Measurements from ENCODE around the gene HSPB7.

HSPB7 gene

DNA sequence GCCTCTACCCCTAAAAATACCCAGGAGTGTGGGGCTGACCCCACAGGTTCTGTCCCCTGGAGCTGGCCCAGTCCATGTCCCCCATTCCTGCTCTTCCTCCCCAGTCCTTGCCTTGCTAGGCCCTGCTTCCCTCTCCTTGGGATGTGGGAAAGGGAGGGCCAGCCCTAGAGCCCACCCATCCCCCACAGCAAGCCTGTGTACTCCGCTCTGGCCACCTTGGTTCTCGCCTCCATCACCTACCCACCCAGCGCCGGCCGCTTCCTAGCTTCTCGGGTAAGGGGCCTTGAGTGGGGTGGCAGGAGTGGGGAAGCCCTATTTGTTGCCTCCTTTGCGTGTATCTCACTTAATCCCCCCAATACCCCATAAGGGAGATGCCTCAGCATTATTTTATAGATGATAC is 32.5 kb upstream of the HSPB7 start:
- H2AFZ ChIP-seq (ENCODE audit: low read depth, low read length), result no peak overlapping the region
- no peak overlapping the region for H3K4me3 ChIP-seq (ENCODE audit: low read length)
- no peak overlapping the region for H3K4me2 ChIP-seq (ENCODE audit: low read length)
- H4K20me1 ChIP-seq (ENCODE audit: insufficient read depth, low read length), result no peaks in the 10 kb centered on the region
- no peaks in the 10 kb centered on the region for H3K36me3 ChIP-seq (replicated peaks; ENCODE audit: low read depth, low read length)
- TF ChIP-seq EZH2phosphoT487 (IDR thresholded peaks at IDR 0.05; ENCODE audit: low read depth) (no peak), CTCF (IDR thresholded peaks at IDR 0.05; ENCODE audit: low read depth, low read length) (no peak)
- H3K79me2 ChIP-seq (ENCODE audit: low read length), result no peaks in the 10 kb centered on the region
- H3K4me1 ChIP-seq (ENCODE audit: low read length), result no peaks in the 10 kb centered on the region
- no peaks in the 10 kb centered on the region for H3K27me3 ChIP-seq (ENCODE audit: low read depth, low read length)
- no peak overlapping the region for H3K27ac ChIP-seq (ENCODE audit: low read length)
- H3K9me3 ChIP-seq (ENCODE audit: insufficient read depth, low read length), result no peaks in the 10 kb centered on the region
- H3K9ac ChIP-seq (ENCODE audit: low read length), result no peak overlapping the region

DNA sequence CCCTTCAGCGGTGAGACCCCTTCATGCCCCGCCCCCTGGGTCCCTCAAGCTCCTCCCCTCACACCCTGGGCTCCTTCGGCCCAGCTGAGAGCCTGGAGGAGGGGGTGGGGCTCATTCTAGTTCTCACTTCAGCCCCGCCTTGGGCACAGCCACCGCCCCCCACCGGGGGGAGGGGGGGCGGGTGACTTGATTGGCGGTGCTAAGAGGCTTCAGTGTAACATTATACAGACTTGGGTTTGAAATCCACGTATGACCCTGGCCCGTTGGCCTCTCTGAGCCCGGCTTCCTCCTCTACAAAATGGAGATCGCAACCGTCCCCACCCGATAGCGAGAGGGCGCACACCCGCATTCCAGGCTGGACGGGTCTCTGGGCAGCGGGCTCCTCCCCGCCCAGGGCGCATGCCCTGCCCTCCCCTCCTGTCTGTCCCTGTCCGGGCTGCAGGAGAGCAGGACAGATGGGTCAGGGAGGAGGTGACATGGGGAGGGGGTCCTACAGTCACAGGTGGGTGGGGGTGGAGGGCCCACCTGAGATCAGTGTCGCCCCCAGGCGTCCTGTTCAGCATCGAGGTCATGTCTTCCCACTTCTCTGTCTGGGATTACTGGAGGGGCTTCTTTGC is 30.8 kb upstream of the HSPB7 start:
- H3K9me3 ChIP-seq (ENCODE audit: insufficient read depth, low read length), result no peaks in the 10 kb centered on the region
- no peaks in the 10 kb centered on the region for H3K4me1 ChIP-seq (ENCODE audit: low read length)
- H2AFZ ChIP-seq (ENCODE audit: low read depth, low read length), result no peak overlapping the region
- no peaks in the 10 kb centered on the region for H3K79me2 ChIP-seq (ENCODE audit: low read length)
- H3K27ac ChIP-seq (ENCODE audit: low read length), result no peak overlapping the region
- no peak overlapping the region for H3K4me2 ChIP-seq (ENCODE audit: low read length)
- H3K36me3 ChIP-seq (replicated peaks; ENCODE audit: low read depth, low read length), result no peaks in the 10 kb centered on the region
- no peak overlapping the region for H3K9ac ChIP-seq (ENCODE audit: low read length)
- TF ChIP-seq EZH2phosphoT487 (IDR thresholded peaks at IDR 0.05; ENCODE audit: low read depth) (no peak), CTCF (IDR thresholded peaks at IDR 0.05; ENCODE audit: low read depth, low read length) (no peak)
- no peaks in the 10 kb centered on the region for H3K27me3 ChIP-seq (ENCODE audit: low read depth, low read length)
- no peak overlapping the region for H3K4me3 ChIP-seq (ENCODE audit: low read length)
- H4K20me1 ChIP-seq (ENCODE audit: insufficient read depth, low read length), result no peaks in the 10 kb centered on the region

DNA sequence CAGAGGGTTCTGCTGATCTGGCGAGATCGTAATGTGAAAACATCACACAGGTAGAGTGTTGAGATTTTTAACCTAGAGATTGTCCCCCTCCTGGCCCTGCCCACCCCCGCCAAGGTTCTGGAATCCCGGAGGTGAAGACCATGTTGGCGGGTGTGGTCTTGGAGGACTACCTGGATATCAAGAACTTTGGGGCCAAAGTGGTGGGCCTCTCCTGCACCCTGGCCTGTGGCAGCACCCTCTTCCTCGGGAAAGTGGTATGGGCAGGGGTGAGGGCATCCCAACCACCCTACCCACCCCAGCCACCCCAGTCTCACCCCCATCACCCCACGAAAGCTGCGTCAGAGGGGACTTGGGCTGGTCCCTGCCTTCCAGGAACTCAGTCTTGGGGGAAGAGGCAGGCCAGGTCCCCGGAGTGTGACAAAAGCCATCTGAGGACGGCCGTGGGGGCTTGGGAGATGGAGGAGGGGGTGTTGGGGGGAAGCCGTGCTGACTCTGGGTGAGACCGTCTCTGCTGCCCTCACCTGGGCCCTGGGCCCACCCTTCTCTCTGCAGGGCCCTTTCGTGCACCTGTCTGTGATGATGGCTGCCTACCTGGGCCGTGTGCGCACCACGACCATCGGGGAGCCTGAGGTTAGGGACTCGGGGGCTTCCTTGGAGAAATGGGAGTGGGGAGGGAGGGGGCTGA is 30.1 kb upstream of the HSPB7 start:
- Histone ChIP-seq H3K9me3 (ENCODE audit: insufficient read depth, low read length) (no peaks in the 10 kb centered on the region), H3K4me3 (ENCODE audit: low read length) (no peak overlapping the region), H3K4me2 (ENCODE audit: low read length) (no peak overlapping the region), H3K27me3 (ENCODE audit: low read depth, low read length) (no peaks in the 10 kb centered on the region), H3K79me2 (ENCODE audit: low read length) (no peaks in the 10 kb centered on the region), H2AFZ (ENCODE audit: low read depth, low read length) (no peak overlapping the region), H4K20me1 (ENCODE audit: insufficient read depth, low read length) (no peaks in the 10 kb centered on the region), H3K9ac (ENCODE audit: low read length) (no peak overlapping the region), H3K36me3 (replicated peaks; ENCODE audit: low read depth, low read length) (no peaks in the 10 kb centered on the region), H3K4me1 (ENCODE audit: low read length) (no peaks in the 10 kb centered on the region), H3K27ac (ENCODE audit: low read length) (no peak overlapping the region)
- TF ChIP-seq CTCF (IDR thresholded peaks at IDR 0.05; ENCODE audit: low read depth, low read length) (no peak), EZH2phosphoT487 (IDR thresholded peaks at IDR 0.05; ENCODE audit: low read depth) (no peak)

GRCh38 chr1:16046842-16047241 is 29.0 kb upstream of the HSPB7 start:
- no peak overlapping the region for H2AFZ ChIP-seq (ENCODE audit: low read depth, low read length)
- no peak overlapping the region for H3K9ac ChIP-seq (ENCODE audit: low read length)
- no peak overlapping the region for H3K4me2 ChIP-seq (ENCODE audit: low read length)
- H3K27ac ChIP-seq (ENCODE audit: low read length), result no peak overlapping the region
- no peaks in the 10 kb centered on the region for H3K79me2 ChIP-seq (ENCODE audit: low read length)
- no peaks in the 10 kb centered on the region for H3K9me3 ChIP-seq (ENCODE audit: insufficient read depth, low read length)
- H3K4me1 ChIP-seq (ENCODE audit: low read length), result no peaks in the 10 kb centered on the region
- H3K4me3 ChIP-seq (ENCODE audit: low read length), result no peak overlapping the region
- no peak for TF ChIP-seq EZH2phosphoT487 (IDR thresholded peaks at IDR 0.05; ENCODE audit: low read depth)
- no peak for TF ChIP-seq CTCF (IDR thresholded peaks at IDR 0.05; ENCODE audit: low read depth, low read length)
- no peaks in the 10 kb centered on the region; the same call in 1 of the 2 replicates for H3K27me3 ChIP-seq (ENCODE audit: low read depth, low read length)
- no peaks in the 10 kb centered on the region for H4K20me1 ChIP-seq (ENCODE audit: insufficient read depth, low read length)
- no peaks in the 10 kb centered on the region for H3K36me3 ChIP-seq (replicated peaks; ENCODE audit: low read depth, low read length)

All from OCI-LY3 (cell line).